PC-9 (cell line): ENCODE data around the gene SGCD. TPM values are rescaled to one million over a fixed set of nuclear protein-coding genes. Genes with fewer than 3 reads are reported as not detected.

Experiments
- BruUV-seq: library from RNA; stranded (reverse); fragments of 400-500 nt; replicated peaks from 2 replicates; lab custom pipeline; 2021; lab: Mats Ljungman, UMichigan
- CTCF ChIA-PET: fragments of 300-600 bp; sonication (Branson Sonifier 250); formaldehyde crosslinking; loops from one replicate; lab custom pipeline; 2022; ENCODE audit warnings: antibody characterized with exemption; lab: Charles Lee
- POLR2A ChIA-PET: fragments of 300-600 bp; sonication (Branson Sonifier 250); formaldehyde crosslinking; loops from one replicate; lab custom pipeline; 2022; ENCODE audit warnings: antibody characterized with exemption; ENCODE audit not compliant: unreplicated experiment; lab: Charles Lee
- DNase-seq, 2 experiments: peaks; one replicate each; pipeline versions ENCODE4 v3.0.0 to v3.0.0-alpha.2; 2015 to 2022; ENCODE audit warnings: mixed read lengths in 1 of 2
- H2AFZ ChIP-seq: fragments of 200-600 bp; sonication (generic); 2 replicates; pipeline ENCODE4 v1.8.1; 2017; ENCODE audit warnings: antibody characterized with exemption
- H3F3A ChIP-seq: fragments of 200-600 bp; sonication (generic); 2 replicates; pipeline ENCODE4 v1.8.1; 2017; ENCODE audit warnings: antibody characterized with exemption, mild to moderate bottlenecking, low read depth; ENCODE audit not compliant: insufficient read depth
- H3K27ac ChIP-seq: fragments of 200-600 bp; sonication (generic); 2 replicates; pipeline ENCODE4 v1.6.1; 2016; ENCODE audit warnings: mixed run types
- H3K27me3 ChIP-seq: fragments of 200-600 bp; sonication (generic); 2 replicates; pipeline ENCODE4 v1.6.1; 2016; ENCODE audit warnings: low read depth, mixed run types; ENCODE audit not compliant: insufficient read depth
- H3K36me3 ChIP-seq: fragments of 200-600 bp; sonication (generic); 2 replicates; pipeline ENCODE4 v1.6.1; 2016; ENCODE audit warnings: low read depth, mixed run types
- H3K4me1 ChIP-seq: fragments of 200-600 bp; sonication (generic); replicated peaks from 2 replicates; pipeline ENCODE4 v1.6.1; 2016; ENCODE audit warnings: mixed run types; ENCODE audit not compliant: insufficient read depth
- H3K4me2 ChIP-seq: fragments of 200-600 bp; sonication (generic); 2 replicates; pipeline ENCODE4 v1.6.1; 2017; ENCODE audit warnings: mixed run types
- H3K4me3 ChIP-seq: fragments of 200-600 bp; sonication (generic); 2 replicates; pipeline ENCODE4 v1.6.1; 2016; ENCODE audit warnings: mixed run types
- H3K79me2 ChIP-seq: fragments of 200-600 bp; sonication (generic); 2 replicates; pipeline ENCODE4 v1.6.1; 2017; ENCODE audit warnings: low read depth, mixed run types
- H3K9me2 ChIP-seq: fragments of 200-600 bp; sonication (generic); 2 replicates; pipeline ENCODE4 v1.8.1; 2017; ENCODE audit warnings: mild to moderate bottlenecking; ENCODE audit not compliant: insufficient read depth
- H3K9me3 ChIP-seq: fragments of 200-600 bp; sonication (generic); 2 replicates; pipeline ENCODE4 v1.8.1; 2016; ENCODE audit warnings: low read depth; ENCODE audit not compliant: insufficient read depth
- H4K20me1 ChIP-seq: fragments of 200-600 bp; sonication (generic); 2 replicates; pipeline ENCODE4 v1.8.1; 2017; ENCODE audit not compliant: insufficient read depth
- EZH2 ChIP-seq: fragments of 200-600 bp; sonication (generic); IDR thresholded peaks from 2 replicates; pipeline ENCODE4 v1.8.0; 2017; ENCODE audit warnings: antibody characterized with exemption, low read depth
- intact Hi-C: fragments of 100-400 bp; cut with micrococcal nuclease; formaldehyde crosslinking; loops from one replicate; pipeline ENCODE4 v1.10.0; 2022; ENCODE audit not compliant: unreplicated experiment
- total RNA-seq: library from RNA; stranded (reverse); gene quantifications from 2 replicates; pipeline ENCODE4 v1.2.3, GENCODE V29; 2021
- TF ChIP-seq, protein P1 (sequence below): fragments of 200-600 bp; sonication (generic); conservative IDR thresholded peaks from 2 replicates; pipeline ENCODE4 v1.6.1; 2017; ENCODE audit warnings: mixed run types, antibody characterized with exemption, mild to moderate bottlenecking, moderate library complexity

Gene SGCD
- total RNA-seq, 1 experiment from 2014 or later: not detected

DNA sequence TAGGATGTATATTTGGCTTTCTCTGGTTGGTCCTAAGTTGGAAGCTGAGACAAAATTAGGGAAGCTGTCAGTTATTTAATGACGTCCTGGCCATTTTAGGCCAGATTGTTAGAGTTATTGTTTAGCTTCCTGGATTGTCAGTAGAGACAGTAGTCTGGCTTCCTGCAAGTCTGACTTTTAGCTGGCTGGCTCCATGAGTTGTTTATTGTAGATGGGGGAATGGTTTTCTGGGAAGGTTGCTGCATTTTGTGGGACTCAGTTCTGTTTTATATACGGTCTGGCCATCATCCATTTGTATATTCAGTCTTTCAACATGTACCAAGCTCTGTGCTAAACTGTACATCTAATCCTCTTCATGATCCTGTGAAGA lies 68.3 kb downstream of the SGCD start:
- H2AFZ ChIP-seq: no peak overlapping the region
- H3K9me3 ChIP-seq: no peaks in the 10 kb centered on the region
- no peaks in the 10 kb centered on the region for H3K9me2 ChIP-seq
- H3K27ac ChIP-seq: no peak overlapping the region
- CTCF ChIA-PET: no interaction called here
- intact Hi-C loops: no loop called here
- POLR2A ChIA-PET: no interaction called here
- no peak overlapping the region for H3K4me3 ChIP-seq
- no peak overlapping the region for H3K4me2 ChIP-seq
- H4K20me1 ChIP-seq: no peaks in the 10 kb centered on the region
- H3K4me1 ChIP-seq: no peaks in the 10 kb centered on the region
- TF ChIP-seq EZH2: no peak
- TF ChIP-seq, protein P1, sequence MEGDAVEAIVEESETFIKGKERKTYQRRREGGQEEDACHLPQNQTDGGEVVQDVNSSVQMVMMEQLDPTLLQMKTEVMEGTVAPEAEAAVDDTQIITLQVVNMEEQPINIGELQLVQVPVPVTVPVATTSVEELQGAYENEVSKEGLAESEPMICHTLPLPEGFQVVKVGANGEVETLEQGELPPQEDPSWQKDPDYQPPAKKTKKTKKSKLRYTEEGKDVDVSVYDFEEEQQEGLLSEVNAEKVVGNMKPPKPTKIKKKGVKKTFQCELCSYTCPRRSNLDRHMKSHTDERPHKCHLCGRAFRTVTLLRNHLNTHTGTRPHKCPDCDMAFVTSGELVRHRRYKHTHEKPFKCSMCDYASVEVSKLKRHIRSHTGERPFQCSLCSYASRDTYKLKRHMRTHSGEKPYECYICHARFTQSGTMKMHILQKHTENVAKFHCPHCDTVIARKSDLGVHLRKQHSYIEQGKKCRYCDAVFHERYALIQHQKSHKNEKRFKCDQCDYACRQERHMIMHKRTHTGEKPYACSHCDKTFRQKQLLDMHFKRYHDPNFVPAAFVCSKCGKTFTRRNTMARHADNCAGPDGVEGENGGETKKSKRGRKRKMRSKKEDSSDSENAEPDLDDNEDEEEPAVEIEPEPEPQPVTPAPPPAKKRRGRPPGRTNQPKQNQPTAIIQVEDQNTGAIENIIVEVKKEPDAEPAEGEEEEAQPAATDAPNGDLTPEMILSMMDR: no peak
- no peak for DNase-seq
- H3K27me3 ChIP-seq: no peaks in the 10 kb centered on the region
- no TSS peak for BruUV-seq
- H3F3A ChIP-seq: no peaks in the 10 kb centered on the region
- H3K36me3 ChIP-seq: no peaks in the 10 kb centered on the region
- no peaks in the 10 kb centered on the region for H3K79me2 ChIP-seq

DNA sequence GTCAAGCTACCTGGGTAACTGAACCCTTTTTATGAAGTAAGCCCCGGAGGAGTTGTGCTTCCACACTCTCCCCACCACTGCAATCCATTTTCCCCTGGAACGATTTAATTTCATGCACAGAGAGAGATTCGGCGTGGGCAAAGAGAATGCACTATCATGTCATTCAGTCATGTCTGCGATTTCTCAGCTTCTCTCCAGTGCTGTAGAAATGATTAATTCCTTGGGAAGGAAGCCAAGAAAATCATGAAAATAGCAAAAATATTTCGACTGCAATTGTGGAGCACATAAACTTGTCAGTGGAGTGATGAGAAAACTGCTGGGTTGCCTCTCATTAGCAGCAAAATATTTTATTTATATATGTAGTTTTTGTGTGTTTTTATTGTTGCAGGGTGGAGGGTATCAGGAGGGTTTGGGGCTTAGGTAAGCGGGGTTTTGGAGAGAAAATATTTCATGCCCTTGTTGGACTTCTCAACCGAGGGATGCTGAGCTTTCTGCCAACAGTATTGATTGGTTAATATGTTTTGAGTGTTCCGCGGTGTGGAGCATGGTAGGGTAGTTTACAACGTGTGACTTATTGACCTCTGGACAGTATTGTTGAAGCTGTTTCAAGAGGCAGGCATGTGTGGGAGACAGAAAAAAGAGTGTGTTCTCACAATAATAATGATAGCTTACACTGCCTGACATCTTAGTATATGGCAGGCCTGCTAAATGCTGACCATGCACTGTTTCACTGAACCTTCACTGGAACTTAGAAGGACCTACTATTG lies 69.3 kb downstream of the SGCD start:
- BruUV-seq: no TSS peak
- H3F3A ChIP-seq: no peaks in the 10 kb centered on the region
- H3K4me3 ChIP-seq: no peak overlapping the region
- POLR2A ChIA-PET: no interaction called here
- H3K9me3 ChIP-seq: no peaks in the 10 kb centered on the region
- CTCF ChIA-PET: no interaction called here
- H4K20me1 ChIP-seq: no peaks in the 10 kb centered on the region
- H3K9me2 ChIP-seq: no peaks in the 10 kb centered on the region
- no peak overlapping the region for H3K4me2 ChIP-seq
- H2AFZ ChIP-seq: no peak overlapping the region
- no peaks in the 10 kb centered on the region for H3K4me1 ChIP-seq
- DNase-seq: no peak
- intact Hi-C loops: no loop called here
- TF ChIP-seq, protein P1: no peak
- TF ChIP-seq EZH2: no peak
- no peaks in the 10 kb centered on the region for H3K79me2 ChIP-seq
- no peak overlapping the region for H3K27ac ChIP-seq
- no peaks in the 10 kb centered on the region for H3K36me3 ChIP-seq
- H3K27me3 ChIP-seq: no peaks in the 10 kb centered on the region

DNA sequence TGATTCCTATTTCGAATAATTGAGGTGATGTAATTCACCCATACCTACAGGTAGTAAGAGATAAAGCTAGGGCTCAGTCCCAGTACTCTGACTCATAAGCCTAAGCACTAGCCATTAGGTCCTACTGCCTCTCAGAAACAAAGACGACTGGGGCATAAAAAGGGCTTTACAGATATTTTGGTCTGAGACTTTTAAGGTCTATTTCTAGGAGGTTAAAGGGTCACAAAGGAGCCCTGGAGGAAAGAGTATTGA lies 69.8 kb downstream of the SGCD start:
- DNase-seq: no peak
- H3K79me2 ChIP-seq: no peaks in the 10 kb centered on the region
- POLR2A ChIA-PET: no interaction called here
- no peaks in the 10 kb centered on the region for H3K4me1 ChIP-seq
- H3K4me3 ChIP-seq: no peak overlapping the region
- H3K27me3 ChIP-seq: no peaks in the 10 kb centered on the region
- TF ChIP-seq EZH2: no peak
- H2AFZ ChIP-seq: no peak overlapping the region
- no peaks in the 10 kb centered on the region for H3K36me3 ChIP-seq
- intact Hi-C loops: no loop called here
- H4K20me1 ChIP-seq: no peaks in the 10 kb centered on the region
- no peaks in the 10 kb centered on the region for H3F3A ChIP-seq
- H3K9me2 ChIP-seq: no peaks in the 10 kb centered on the region
- H3K4me2 ChIP-seq: no peak overlapping the region
- H3K9me3 ChIP-seq: no peaks in the 10 kb centered on the region
- no peak overlapping the region for H3K27ac ChIP-seq
- CTCF ChIA-PET: no interaction called here
- BruUV-seq: no TSS peak

DNA sequence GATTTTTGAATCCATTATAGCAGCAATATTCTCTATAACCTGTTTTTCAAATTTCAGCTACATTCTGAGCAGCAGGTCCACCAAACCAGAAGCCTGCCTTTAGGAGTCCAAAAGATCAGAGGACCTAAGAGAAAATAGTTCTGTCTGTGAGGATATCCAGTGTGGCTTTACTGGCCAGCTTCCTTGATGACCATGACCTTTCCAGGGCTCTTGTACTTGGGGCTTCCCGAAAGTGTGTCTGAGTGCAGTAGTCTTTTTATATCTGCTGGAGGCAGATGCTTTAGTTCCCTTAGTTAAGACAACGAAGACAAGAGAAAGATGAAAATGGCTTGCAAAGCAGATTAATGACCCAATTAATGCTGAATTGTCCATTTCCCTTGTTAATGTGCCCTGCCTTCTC lies 72.4 kb downstream of the SGCD start:
- no TSS peak for BruUV-seq
- Histone ChIP-seq H3K9me2 (no peaks in the 10 kb centered on the region), H2AFZ (no peak overlapping the region), H3K36me3 (no peaks in the 10 kb centered on the region), H3K4me1 (no peaks in the 10 kb centered on the region), H3F3A (no peaks in the 10 kb centered on the region), H4K20me1 (no peaks in the 10 kb centered on the region), H3K4me3 (no peak overlapping the region), H3K27me3 (no peaks in the 10 kb centered on the region), H3K4me2 (no peak overlapping the region), H3K79me2 (no peaks in the 10 kb centered on the region), H3K9me3 (no peaks in the 10 kb centered on the region), H3K27ac (no peak overlapping the region)
- intact Hi-C loops: no loop called here
- ChIA-PET CTCF (no interaction called here), POLR2A (no interaction called here)
- no peak for TF ChIP-seq EZH2
- TF ChIP-seq, protein P1: no peak
- DNase-seq: no peak
